HT1080 (cell line): ENCODE measurements around the gene OR56B1. TPM values are rescaled to one million over a fixed set of nuclear protein-coding genes. Genes with fewer than 3 reads are reported as not detected.

Source experiments
- DNase-seq: peaks from one replicate; pipeline ENCODE4 v3.0.0-alpha.2; 2015; ENCODE audit warnings: low read depth
- total RNA-seq: library from RNA; depleted of rRNA; stranded (reverse); fragments of >200 nt; shearing (Covaris generic); gene quantifications from 2 replicates; pipeline ENCODE4 v1.2.3, GENCODE V29; 2014; rRNA removed

The OR56B1 gene
- total RNA-seq, 1 experiment from 2014 or later: not detected

GRCh38 chr11:5727691-5728090 is 8.6 kb upstream of the OR56B1 start:
- no peak for DNase-seq

- DNase-seq: peak; percentile 83
Observed at GRCh38 chr11:5737091-5737490, 843 bp downstream of the OR56B1 start.

- peak; percentile 54 for DNase-seq
Observed at GRCh38 chr11:5737670-5738392, 1.6 kb downstream of the OR56B1 start.

- peak; percentile 41 for DNase-seq
Observed at GRCh38 chr11:5738431-5738830, 2.2 kb downstream of the OR56B1 start.

GRCh38 chr11:5746614-5747013 is 10.4 kb downstream of the OR56B1 start:
- DNase-seq: no peak

GRCh38 chr11:5749836-5750235 is 13.6 kb downstream of the OR56B1 start:
- DNase-seq: no peak

- no peak for DNase-seq
Observed at GRCh38 chr11:5753943-5754342, 17.7 kb downstream of the OR56B1 start, which contains the start of gene OR52N4. TSS of gene OR52N4 (plus strand) at chr11:5754243. CDS start at chr11:5754741, 498 bp downstream.

GRCh38 chr11:5767056-5767455 is 30.8 kb downstream of the OR56B1 start:
- DNase-seq: peak; percentile 14

- no peak for DNase-seq
Observed at GRCh38 chr11:5783255-5783654, 47.0 kb downstream of the OR56B1 start, which contains the start of gene OR52N5. TSS of gene OR52N5 (minus strand) at chr11:5783355. CDS start at chr11:5778634, 4,721 bp downstream.

Other genes starting within 250 kb of the OR56B1 start
- not detected in 2 replicates for gene OR52D1, start 247.8 kb upstream of the OR56B1 start, total RNA-seq
- not detected in 2 replicates for gene UBQLN3, start 226.5 kb upstream of the OR56B1 start, total RNA-seq
- gene UBQLNL, start 219.7 kb upstream of the OR56B1 start, total RNA-seq: 0.07 TPM in 1 of 2 replicates, not detected in the other
- not detected in 2 replicates for gene OR52H1, start 187.9 kb upstream of the OR56B1 start, total RNA-seq
- not detected in 2 replicates for gene OR52B6, start 155.6 kb upstream of the OR56B1 start, total RNA-seq
- gene TRIM6, start 139.8 kb upstream of the OR56B1 start, total RNA-seq: 3.6 and 4.8 TPM in 2 replicates
- gene TRIM34, start 111.4 kb upstream of the OR56B1 start, total RNA-seq: 1.9 and 3.6 TPM in 2 replicates
- 22.5 and 29.2 TPM in 2 replicates for gene TRIM5, start 51.4 kb upstream of the OR56B1 start, total RNA-seq
- 12.3 and 18.4 TPM in 2 replicates for gene TRIM22, start 46.7 kb upstream of the OR56B1 start, total RNA-seq
- not detected in 2 replicates for gene OR52N4, start 17.8 kb downstream of the OR56B1 start, total RNA-seq
- not detected in 2 replicates for gene OR52N5, start 46.9 kb downstream of the OR56B1 start, total RNA-seq
- not detected in 2 replicates for gene OR52N1, start 54.8 kb downstream of the OR56B1 start, total RNA-seq
- not detected in 2 replicates for gene OR52N2, start 72.5 kb downstream of the OR56B1 start, total RNA-seq
- not detected in 2 replicates for gene OR52E6, start 105.4 kb downstream of the OR56B1 start, total RNA-seq
- not detected in 2 replicates for gene OR52E8, start 121.2 kb downstream of the OR56B1 start, total RNA-seq
- gene OR52E4, start 144.2 kb downstream of the OR56B1 start, total RNA-seq: not detected in 2 replicates
- not detected in 2 replicates for gene OR52E5, start 156.8 kb downstream of the OR56B1 start, total RNA-seq
- not detected in 2 replicates for gene OR56A3, start 205.8 kb downstream of the OR56B1 start, total RNA-seq
- gene OR56A5, start 232.0 kb downstream of the OR56B1 start, total RNA-seq: not detected in 2 replicates